Measurements from ENCODE around the gene ADGRF3.

DNA sequence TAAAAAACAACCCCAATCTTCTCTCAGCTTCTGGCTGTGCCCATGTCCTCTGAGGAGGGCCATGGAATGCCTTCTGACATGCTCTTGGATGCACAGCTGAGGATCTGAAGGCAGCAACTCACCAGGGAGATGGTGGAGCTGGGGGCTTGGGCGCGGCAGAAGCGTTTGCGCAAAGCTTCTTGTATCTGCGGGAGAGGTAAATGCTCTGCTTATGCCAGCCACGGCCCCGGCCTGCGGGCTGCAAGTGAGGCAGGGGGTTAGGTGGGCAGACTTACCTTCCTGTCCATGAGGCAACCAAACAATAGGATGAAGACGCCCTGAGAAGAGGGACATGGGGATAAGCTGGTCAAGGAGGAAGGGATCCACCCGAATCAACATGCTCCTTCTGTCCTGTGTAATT is 36.7 kb downstream of the ADGRF3 start:
- no peak for TF ChIP-seq FOXM1 (IDR thresholded peaks at IDR 0.05; ENCODE audit: borderline replicate concordance)
- no peak for TF ChIP-seq TARDBP (IDR thresholded peaks at IDR 0.05)
- TF ChIP-seq, protein P1, sequence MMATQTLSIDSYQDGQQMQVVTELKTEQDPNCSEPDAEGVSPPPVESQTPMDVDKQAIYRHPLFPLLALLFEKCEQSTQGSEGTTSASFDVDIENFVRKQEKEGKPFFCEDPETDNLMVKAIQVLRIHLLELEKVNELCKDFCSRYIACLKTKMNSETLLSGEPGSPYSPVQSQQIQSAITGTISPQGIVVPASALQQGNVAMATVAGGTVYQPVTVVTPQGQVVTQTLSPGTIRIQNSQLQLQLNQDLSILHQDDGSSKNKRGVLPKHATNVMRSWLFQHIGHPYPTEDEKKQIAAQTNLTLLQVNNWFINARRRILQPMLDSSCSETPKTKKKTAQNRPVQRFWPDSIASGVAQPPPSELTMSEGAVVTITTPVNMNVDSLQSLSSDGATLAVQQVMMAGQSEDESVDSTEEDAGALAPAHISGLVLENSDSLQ (IDR thresholded peaks at IDR 0.05): no peak
- TF ChIP-seq L3MBTL2 (conservative IDR thresholded peaks at IDR 0.05): no peak
- TF ChIP-seq FOXK2 (IDR thresholded peaks at IDR 0.05): no peak
- no peak for TF ChIP-seq BHLHE40 (IDR thresholded peaks at IDR 0.05; ENCODE audit: borderline replicate concordance)
- TF ChIP-seq ELF4 (IDR thresholded peaks at IDR 0.05): no peak
- no peak for TF ChIP-seq LEF1 (IDR thresholded peaks at IDR 0.05; ENCODE audit: borderline replicate concordance)
- no peak for TF ChIP-seq SP1 (IDR thresholded peaks at IDR 0.05)
- TF ChIP-seq NFRKB (IDR thresholded peaks at IDR 0.05): no peak
- no peak for TF ChIP-seq SUZ12 (IDR thresholded peaks at IDR 0.05)
- no peak for TF ChIP-seq ARNT (IDR thresholded peaks at IDR 0.05)
